Choroid plexus epithelial cell (primary cell): ENCODE measurements around the gene SLC4A1.

Experiments
- DNase-seq: peaks from one replicate; pipeline ENCODE4 v3.0.0-alpha.2; 2010; ENCODE audit warnings: low read depth
- H3K4me3 ChIP-seq: 2 replicates; pipeline ENCODE4 v1.5.1; 2011; ENCODE audit warnings: low read depth, mild to moderate bottlenecking, control low read depth, low read length, moderate library complexity
- CTCF ChIP-seq: conservative IDR thresholded peaks from 2 replicates; pipeline ENCODE4 v1.5.1; 2011; ENCODE audit warnings: low read depth, mild to moderate bottlenecking, control low read depth, inconsistent platforms, low read length, moderate library complexity

SLC4A1 gene

GRCh38 chr17:44199553-44200477, 68.1 kb downstream of the SLC4A1 start, which contains the start of gene ATXN7L3:
Gene ATXN7L3 (minus strand): TSS chr17:44199884. CDS start chr17:44198070, 1,814 bp downstream.
- TF ChIP-seq CTCF, result no peak
- peak within 1 kb of the TSS; percentile 73 for H3K4me3 ChIP-seq
- peak; percentile 99 for DNase-seq

GRCh38 chr17:44198721-44199552, 69.0 kb downstream of the SLC4A1 start:
- peak overlapping the region; percentile 73 for H3K4me3 ChIP-seq
- peak; percentile 44 for DNase-seq
- TF ChIP-seq CTCF, result no peak
